ENCODE results near the gene PQBP1. TPM values are rescaled to one million over a fixed set of nuclear protein-coding genes. Genes with fewer than 3 reads are reported as not detected.
"Not testable (repeated sequence)": the region's sequence is repeated elsewhere in the genome, so short reads cannot be mapped to it uniquely, and the experiment has no call there.

Gene PQBP1, protein sequence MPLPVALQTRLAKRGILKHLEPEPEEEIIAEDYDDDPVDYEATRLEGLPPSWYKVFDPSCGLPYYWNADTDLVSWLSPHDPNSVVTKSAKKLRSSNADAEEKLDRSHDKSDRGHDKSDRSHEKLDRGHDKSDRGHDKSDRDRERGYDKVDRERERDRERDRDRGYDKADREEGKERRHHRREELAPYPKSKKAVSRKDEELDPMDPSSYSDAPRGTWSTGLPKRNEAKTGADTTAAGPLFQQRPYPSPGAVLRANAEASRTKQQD
- total RNA-seq: 10 to 100 TPM; 43.6 to 48.1 TPM

DNA sequence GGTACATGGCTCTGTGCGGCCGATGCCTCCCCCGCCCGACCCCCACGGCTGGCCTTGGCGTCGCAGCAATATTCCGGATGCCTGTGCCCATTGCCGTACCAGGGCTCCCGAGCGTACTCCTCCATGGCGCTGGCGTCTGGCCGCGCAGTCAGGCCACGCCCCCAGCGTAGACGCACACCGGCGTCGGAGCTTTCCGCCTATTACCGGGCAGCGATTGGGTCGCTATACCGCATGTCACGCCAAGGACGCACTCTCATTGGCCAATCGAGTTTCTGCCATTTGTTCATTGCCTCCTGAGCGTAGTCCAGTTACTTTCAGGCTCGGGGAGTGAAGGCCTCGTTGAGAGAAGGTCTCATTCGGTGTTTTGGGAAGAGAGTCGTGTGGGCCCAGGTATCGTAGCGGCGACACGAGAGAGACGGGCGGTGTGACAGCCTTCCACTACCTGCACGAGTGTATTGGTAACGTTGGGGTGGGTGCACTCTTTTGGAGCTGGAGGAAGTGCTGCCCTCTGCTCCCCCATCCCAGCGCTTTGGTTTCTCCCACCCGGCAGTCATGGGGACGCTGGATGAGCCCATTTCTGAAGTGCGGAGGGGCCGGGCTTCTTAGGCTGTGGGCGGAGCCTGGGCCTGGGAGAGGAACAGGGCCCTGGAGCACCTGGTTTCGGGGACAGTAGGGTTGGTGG lies at the start of gene PQBP1, which contains the start of gene TIMM17B:
Gene PQBP1 (plus strand): TSS at position 306 of the 682 bp plus-strand sequence. CDS start 580 bp downstream, outside the sequence.
Gene TIMM17B (minus strand): TSS at position 144 of the 682 bp plus-strand sequence. CDS start 19 bp downstream, at position 125.
- peaks cover 0 to 5% of the 10 kb centered on the region in 2 donors for H3K36me3 ChIP-seq (replicated peaks in 1 of 2; ENCODE audit: insufficient read depth in 1 of 2, low read depth in 2 of 2)
- H3K9me3 ChIP-seq: no peaks in the 10 kb centered on the region
- H3K27me3 ChIP-seq: no peaks in the 10 kb centered on the region
- WGBS, 2 donors: 0% methylated on average over 48 of the region's 49 CpGs; no CpG with 5 or more reads in 1 of the 2 donors
- intact Hi-C loops (cut with DNase I): no loop called here
- DNase-seq (peak; percentile 90 to 96 (median 92)), ATAC-seq (peak; percentile 94)
- H3K27ac ChIP-seq: peak within 1 kb of the TSS; percentile 92 to 98 (median 94)
- peak within 1 kb of the TSS; percentile 32 to 44 for H3K4me3 ChIP-seq
- TF ChIP-seq POLR2A (IDR thresholded peaks at IDR 0.05): peak; percentile 63 to 89 (median 87)
- TF ChIP-seq, protein P1, sequence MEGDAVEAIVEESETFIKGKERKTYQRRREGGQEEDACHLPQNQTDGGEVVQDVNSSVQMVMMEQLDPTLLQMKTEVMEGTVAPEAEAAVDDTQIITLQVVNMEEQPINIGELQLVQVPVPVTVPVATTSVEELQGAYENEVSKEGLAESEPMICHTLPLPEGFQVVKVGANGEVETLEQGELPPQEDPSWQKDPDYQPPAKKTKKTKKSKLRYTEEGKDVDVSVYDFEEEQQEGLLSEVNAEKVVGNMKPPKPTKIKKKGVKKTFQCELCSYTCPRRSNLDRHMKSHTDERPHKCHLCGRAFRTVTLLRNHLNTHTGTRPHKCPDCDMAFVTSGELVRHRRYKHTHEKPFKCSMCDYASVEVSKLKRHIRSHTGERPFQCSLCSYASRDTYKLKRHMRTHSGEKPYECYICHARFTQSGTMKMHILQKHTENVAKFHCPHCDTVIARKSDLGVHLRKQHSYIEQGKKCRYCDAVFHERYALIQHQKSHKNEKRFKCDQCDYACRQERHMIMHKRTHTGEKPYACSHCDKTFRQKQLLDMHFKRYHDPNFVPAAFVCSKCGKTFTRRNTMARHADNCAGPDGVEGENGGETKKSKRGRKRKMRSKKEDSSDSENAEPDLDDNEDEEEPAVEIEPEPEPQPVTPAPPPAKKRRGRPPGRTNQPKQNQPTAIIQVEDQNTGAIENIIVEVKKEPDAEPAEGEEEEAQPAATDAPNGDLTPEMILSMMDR (IDR thresholded peaks at IDR 0.05): no peak
- peaks cover 22% of the 10 kb centered on the region for H3K4me1 ChIP-seq

DNA sequence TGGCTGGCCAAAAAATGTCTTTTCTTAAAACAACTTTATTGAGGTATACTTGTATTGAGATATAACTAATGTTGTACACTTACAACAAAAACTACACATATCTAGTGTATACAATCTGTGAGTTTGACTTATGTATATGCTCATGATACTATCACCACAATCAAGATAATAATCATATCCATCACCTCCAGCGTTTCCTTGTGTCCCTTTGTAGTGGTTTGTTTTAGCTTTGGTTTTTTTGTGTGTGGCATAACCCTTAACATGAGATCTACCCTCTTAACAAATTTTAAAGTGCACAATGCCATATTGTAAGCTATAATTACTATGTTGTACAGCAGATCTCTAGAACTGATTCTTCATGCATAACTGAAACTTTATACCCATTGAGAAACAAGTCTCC lies 48.9 kb upstream of the PQBP1 start:
- Histone ChIP-seq H3K36me3 (replicated peaks in 1 of 2; ENCODE audit: insufficient read depth in 1 of 2, low read depth in 2 of 2) (no peaks in the 10 kb centered on the region), H3K9me3 (no peaks in the 10 kb centered on the region), H3K27me3 (no peaks in the 10 kb centered on the region), H3K4me1 (no peaks in the 10 kb centered on the region), H3K27ac (no peak overlapping the region), H3K4me3 (no peak overlapping the region)
- DNase-seq (no peak), ATAC-seq (no peak)
- 30 to 36% methylated on average over 1 of the region's 1 CpG for WGBS, 2 donors
- intact Hi-C loops (cut with DNase I): no loop called here
- TF ChIP-seq POLR2A (IDR thresholded peaks at IDR 0.05): no peak
- TF ChIP-seq, protein P1 (IDR thresholded peaks at IDR 0.05): no peak

DNA sequence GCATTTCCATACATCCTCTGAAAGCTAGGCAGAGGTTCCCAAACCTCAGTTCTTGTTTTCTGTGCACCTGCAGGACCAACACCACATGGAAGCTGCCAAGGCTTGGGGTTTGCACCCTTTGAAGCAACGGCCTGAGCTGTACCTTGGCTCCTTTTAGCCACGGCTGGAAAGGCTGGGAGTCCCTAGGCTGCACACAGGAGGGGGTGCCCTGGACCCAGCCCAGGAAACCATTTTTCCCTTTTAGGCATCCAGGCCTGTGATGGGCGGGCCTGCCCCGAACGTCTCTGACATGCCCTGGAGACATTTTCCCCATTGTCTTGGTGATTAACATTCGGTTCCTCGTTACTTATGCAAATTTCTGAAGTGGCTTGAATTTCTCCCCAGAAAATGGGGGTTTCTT lies 44.9 kb upstream of the PQBP1 start:
- H3K36me3 ChIP-seq (replicated peaks in 1 of 2; ENCODE audit: insufficient read depth in 1 of 2, low read depth in 2 of 2): no peaks in the 10 kb centered on the region
- ATAC-seq (no peak), DNase-seq (no peak)
- no peaks in the 10 kb centered on the region for H3K27me3 ChIP-seq
- no peaks in the 10 kb centered on the region for H3K9me3 ChIP-seq
- H3K4me3 ChIP-seq: no peak overlapping the region
- WGBS, 2 donors: 54 to 77% methylated on average over 3 to 7 of the region's 7 CpGs
- no peak overlapping the region for H3K27ac ChIP-seq
- H3K4me1 ChIP-seq: no peaks in the 10 kb centered on the region
- TF ChIP-seq, protein P1 (IDR thresholded peaks at IDR 0.05): no peak
- no peak for TF ChIP-seq POLR2A (IDR thresholded peaks at IDR 0.05)
- intact Hi-C loops (cut with DNase I): no loop called here

DNA sequence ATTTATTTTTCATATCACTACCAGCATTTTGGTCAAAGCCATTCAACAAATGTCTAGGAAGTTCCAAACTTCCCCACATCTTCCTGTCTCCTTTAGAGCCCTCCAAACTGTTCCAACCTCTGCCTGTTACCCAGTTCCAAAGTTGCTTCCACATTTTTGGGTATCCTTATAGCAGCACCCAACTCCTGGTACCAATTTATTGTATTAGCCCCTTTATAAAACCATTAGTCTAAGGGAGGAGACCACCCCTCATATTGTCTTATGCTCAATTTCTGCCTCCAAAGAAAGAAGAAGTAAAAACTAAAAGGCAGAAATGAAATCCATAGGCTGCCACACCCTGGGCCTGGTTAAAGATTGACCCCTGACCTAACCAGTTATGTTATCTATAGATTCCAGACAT lies 44.2 kb upstream of the PQBP1 start:
- H3K36me3 ChIP-seq (replicated peaks in 1 of 2; ENCODE audit: insufficient read depth in 1 of 2, low read depth in 2 of 2); DNase-seq; intact Hi-C loops (cut with DNase I); H3K9me3 ChIP-seq; H3K4me1 ChIP-seq; H3K27me3 ChIP-seq; H3K4me3 ChIP-seq; ATAC-seq; H3K27ac ChIP-seq: not testable (repeated sequence)

DNA sequence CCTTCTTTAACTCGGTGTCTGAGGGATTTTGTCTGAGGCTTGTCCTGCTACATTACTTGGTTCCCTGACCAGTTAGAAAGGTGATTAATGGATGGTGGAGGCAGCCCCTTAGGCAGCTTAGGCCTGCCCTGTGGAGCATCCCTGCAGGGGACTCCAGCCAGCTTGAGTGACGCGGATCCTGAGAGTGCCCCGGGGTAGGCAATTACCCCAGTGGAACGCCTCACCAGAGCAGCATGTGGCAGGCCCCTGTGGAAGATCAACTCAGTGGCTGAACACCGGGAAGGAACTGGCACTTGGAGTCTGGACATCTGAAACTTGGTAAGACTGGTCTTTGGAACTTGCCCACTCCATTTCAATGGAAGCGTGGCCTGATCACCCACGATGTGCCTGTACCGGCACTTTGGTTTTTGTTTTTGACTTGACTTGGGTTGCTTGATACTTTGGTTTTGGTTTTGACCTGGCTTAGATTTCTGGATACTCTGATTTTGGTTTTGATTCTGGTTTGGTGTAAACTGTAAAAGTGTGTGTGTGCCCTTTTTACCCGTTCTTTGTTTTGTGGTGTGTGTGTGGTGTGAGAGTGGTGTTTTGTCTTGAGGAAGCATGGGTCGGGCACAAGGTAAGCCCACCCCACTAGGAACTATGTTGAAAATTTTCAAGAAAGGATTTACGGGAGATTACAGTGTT lies 43.5 kb upstream of the PQBP1 start:
- DNase-seq; H3K36me3 ChIP-seq (replicated peaks in 1 of 2; ENCODE audit: insufficient read depth in 1 of 2, low read depth in 2 of 2); ATAC-seq; H3K27ac ChIP-seq; H3K9me3 ChIP-seq; H3K27me3 ChIP-seq; H3K4me3 ChIP-seq; intact Hi-C loops (cut with DNase I); H3K4me1 ChIP-seq: not testable (repeated sequence)
- WGBS, 2 donors: 71 to 74% methylated on average over 3 to 4 of the region's 12 CpGs
